ENCODE measurements around the gene SLC6A3.

The SLC6A3 gene

DNA sequence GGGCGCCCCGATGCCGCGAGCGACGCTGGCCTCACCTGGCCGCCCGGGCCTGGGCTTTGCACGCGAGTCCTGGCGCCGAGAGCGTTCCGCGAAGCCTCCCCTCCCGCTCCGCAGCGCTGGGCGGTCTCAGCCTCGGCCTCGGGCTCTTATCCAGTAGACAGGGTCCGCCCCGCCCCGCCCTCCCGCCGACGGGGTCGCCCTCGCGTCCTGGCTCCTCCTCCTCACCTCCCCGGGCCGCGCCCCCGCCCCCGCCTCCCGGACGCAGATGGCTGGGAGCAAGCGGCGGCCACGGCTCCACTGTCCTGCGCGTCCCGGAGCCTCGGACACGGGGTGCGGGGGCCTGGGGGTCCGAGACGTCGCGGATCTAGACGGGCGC lies at the start of gene SLC6A3:
Gene SLC6A3 (minus strand): TSS at position 128 of the 376 bp plus-strand sequence. CDS start 2,243 bp downstream, outside the sequence.
- DNase-seq (ENCODE audit: low read depth in 2 of 2): peak; percentile 9

DNA sequence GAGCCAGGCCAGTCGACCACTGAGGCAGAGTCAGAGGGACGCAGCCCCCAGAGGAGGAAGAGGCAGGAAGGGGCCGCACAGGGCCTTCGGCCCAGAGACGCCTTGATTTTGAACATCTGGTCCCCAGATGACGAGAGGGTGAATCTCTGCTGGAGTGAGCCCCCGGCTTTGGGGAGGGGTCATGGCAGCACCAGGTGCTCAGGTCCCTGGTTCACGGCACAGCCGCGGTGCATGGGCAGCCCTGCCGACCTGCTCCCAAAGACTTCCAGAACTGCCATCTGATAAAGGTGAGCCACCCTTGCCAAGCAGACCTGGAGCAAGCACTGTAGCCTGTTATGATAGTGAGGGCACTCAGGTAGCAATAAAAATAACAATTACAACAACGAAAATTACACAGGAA lies 48.7 kb upstream of the SLC6A3 start:
- DNase-seq (ENCODE audit: low read depth in 2 of 2): no peak

DNA sequence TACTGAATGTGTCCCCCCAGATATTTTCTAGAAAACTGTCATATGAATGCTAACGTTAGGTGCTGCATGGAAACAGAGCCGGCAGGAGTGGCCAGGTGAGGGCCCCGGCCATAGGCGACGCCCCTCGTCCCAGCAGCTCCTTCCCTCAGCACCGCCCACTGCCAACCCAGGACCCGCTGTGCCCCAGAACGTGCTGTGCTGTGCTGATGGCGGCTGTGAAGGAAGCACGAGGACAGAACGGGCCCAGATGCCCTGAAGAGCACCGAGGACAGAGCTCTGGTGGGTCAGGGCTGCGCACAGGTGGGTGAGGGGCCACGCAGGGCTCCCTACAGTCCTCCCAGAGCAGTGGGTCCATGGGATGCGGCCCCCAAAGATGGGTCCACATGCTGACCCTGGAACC lies 48.2 kb upstream of the SLC6A3 start:
- DNase-seq (ENCODE audit: low read depth in 2 of 2): no peak

- DNase-seq (ENCODE audit: low read depth in 2 of 2): no peak
Measured at GRCh38 chr5:1492757-1493156, 47.5 kb upstream of the SLC6A3 start.

- no peak for DNase-seq (ENCODE audit: low read depth in 2 of 2)
Measured at GRCh38 chr5:1490376-1490775, 45.1 kb upstream of the SLC6A3 start.

- no peak for DNase-seq (ENCODE audit: low read depth in 2 of 2)
Measured at GRCh38 chr5:1489754-1490153, 44.5 kb upstream of the SLC6A3 start.

DNA sequence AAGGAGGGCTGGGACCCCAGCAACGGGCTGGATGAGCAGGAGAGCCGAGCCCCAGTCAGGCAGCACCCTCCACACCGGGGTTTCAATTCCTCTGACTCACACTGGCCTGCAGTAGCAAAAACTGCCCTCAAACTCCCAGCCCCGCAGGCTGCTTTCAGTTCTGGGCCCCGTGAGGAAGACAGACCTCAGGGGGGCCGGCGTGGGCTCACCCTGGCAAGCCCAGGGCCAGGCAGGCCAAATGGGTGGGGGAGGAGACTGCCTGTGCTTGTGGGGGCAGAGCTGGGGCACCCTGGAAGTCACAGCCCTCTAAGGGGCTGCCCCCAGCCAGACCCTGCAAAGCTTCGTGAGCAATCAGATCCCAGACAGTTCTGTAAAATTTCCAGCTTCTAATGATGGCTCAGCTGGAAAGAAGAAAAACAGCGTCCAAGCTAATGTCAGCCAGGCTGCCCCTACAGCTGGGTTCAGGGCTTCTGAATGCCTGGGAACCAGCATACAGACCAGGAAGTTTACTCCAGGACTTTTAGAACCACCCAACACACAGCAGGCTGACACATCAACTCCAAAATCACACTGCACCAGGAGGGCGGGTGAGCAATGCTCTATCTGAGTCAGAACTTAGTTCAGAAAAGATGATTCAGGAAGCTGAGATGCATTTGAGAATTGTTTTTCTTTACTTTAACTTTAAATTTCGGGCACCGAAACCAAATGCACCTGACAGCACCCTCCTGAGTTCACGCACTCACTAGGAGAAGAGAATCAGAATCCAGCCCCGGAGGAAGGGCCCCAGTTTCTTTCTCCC lies 43.8 kb upstream of the SLC6A3 start:
- DNase-seq (ENCODE audit: low read depth in 2 of 2): peak; percentile 38 to 43

DNA sequence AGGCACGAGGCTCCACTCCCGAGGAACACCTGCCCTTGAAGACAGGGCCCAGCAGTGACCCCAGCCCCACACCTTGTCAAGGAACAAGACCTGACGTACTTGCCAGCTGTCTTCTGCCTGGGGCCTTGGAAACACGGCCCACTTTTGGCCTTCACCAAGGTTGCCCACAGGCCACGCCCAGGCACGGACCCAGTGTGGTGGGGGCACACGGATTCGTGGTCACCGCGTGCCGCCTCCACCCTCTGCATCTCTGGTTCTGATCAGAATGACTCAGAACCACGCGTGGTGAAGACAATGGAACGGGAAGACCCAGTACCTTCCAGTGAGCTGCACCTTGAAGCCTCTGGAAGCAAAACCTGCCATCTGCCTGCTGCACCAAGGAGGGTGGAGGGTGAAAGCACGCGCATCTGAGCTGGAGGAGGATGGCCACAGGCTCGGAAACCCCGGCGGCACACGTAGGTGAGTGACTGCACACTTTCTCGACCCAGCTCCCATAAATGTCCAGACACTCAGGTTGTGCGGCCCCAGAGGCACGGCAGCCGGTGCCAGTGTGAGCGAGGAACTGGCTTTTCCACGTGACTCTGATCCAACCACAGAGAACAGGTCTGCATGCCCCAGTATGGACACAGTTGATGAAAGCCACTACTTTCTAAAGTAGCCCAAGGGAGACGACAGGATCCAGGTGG lies 42.0 kb upstream of the SLC6A3 start:
- DNase-seq (ENCODE audit: low read depth in 2 of 2): no peak

DNA sequence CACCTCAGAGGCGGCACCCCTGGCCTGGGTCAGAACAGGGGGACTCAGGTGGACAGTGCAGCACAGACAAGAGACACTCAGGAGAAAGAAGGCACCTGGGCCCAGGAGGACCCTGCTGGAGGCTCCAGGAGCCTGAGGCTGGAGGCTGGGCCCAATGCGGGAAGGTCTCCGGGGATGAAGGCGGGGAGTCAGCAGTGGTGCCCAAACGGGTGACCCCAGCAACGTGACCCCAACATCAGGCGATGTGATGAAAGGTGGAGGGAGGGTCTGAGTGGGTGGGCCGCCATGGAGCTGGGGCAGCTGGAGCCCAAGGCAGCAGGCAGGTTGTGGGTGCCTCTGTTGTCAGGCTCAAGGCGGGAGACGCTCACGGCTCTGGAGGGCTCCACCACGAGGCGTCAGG lies 41.0 kb upstream of the SLC6A3 start:
- no peak for DNase-seq (ENCODE audit: low read depth in 2 of 2)

GRCh38 chr5:1485579-1486118 lies 40.4 kb upstream of the SLC6A3 start:
- no peak for DNase-seq (ENCODE audit: low read depth in 2 of 2)

GRCh38 chr5:1484730-1485578 lies 39.7 kb upstream of the SLC6A3 start:
- DNase-seq (ENCODE audit: low read depth in 2 of 2): no peak

GRCh38 chr5:1483856-1484729 lies 38.9 kb upstream of the SLC6A3 start:
- no peak for DNase-seq (ENCODE audit: low read depth in 2 of 2)

DNA sequence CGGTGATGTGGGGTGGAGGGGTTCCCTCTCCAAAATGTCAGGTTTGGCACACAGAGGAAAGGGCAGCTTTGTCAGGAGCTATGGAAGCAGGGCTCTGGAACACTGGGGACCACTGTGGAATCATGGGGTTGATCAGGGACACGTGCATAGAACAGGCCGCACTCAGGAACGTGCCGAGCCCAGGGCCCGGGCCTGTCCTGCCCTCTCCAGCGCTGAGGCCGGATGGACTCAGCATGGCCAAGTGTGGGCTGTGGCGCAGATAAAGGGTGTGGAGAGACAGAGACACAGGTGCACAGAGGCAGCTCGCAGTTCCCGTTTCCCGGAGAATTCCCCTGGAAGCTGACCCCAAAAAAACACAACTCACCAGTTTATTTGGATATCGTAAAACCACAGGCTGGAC lies 37.8 kb upstream of the SLC6A3 start:
- no peak for DNase-seq (ENCODE audit: low read depth in 2 of 2)

DNA sequence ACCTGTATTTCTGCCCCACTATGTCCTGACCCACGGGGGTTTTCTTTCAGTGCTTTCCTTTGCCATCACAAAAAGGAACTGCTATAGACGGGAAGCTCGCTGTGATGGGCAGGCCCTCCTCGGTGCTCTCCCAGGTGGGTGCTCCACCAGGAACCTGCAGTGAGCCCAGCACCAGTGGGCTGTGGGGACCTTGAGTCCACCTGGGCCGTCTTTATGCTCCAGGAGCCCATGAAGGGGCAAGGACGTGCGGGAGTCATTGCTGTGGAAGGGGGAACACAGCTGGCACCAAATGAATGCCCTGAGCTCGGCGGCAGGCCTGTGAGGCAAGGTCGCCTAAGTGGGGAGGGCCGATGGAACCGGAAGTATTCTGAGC lies 36.7 kb upstream of the SLC6A3 start:
- no peak for DNase-seq (ENCODE audit: low read depth in 2 of 2)

DNA sequence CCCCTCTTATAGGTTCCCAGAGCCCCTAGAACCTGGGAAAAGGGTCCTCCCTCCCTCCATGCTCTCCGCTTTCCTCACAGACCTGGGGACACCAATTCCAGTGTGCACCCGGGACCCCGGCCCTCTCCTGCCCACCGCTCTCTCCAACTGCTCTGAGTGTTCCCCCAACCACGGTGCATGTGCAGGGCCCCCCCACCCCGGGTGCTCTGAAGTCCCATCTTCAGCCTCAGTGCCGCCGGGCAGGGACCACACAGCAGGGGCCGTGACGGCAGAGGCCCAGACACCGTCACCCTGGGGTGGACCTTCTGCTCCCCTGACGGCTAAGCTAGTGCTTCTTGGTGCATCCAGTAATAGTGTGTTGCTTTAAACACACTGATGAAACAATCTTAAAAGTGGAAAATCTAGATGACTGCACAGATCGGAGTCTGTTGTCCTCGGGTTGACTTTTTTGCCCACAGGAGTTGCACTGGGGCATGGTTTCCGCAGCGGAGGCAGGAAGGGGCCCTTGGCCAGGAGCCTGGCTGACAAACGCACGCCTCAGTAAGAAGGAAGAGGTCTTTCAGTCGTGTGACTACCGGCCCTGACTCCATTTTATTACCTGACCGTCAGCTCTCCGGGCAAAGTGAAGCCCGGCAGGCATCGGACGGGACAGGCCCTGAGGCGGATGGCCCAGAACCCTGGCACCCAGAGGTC lies 36.2 kb upstream of the SLC6A3 start:
- DNase-seq (ENCODE audit: low read depth in 2 of 2): no peak

- DNase-seq (ENCODE audit: low read depth in 2 of 2): no peak
Measured at GRCh38 chr5:1480806-1481205, 35.6 kb upstream of the SLC6A3 start.

GRCh38 chr5:1480217-1480616 lies 35.0 kb upstream of the SLC6A3 start:
- no peak for DNase-seq (ENCODE audit: low read depth in 2 of 2)

DNA sequence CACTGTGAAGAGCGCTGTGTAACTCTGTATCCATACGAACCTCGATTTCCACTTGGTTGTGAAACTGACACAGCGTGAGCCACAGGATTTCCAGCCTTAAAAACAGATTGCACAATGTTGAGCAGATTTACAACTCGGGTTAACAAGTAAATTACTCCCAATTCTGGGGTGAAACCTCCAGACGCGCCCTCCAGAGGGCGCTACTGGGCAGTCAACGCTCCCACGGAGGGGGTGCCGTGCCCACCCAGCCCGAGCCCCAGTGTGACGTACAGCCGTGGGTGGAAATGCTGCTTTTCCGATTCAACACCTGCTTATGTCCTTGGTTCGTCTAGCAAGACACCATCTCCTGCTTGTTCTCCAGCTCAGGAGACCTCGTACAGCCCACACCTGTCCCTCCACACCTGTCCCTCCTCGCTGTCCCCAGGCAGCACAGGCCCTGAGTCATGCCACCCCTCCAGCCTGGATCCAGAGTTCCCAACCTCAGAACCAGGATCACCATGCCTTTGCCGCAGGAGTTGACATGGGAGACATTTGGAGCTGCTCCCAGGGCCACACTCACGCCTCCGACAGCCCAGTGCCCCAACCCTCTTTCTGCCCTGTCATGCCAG lies 34.4 kb upstream of the SLC6A3 start:
- DNase-seq (ENCODE audit: low read depth in 2 of 2): no peak

DNA sequence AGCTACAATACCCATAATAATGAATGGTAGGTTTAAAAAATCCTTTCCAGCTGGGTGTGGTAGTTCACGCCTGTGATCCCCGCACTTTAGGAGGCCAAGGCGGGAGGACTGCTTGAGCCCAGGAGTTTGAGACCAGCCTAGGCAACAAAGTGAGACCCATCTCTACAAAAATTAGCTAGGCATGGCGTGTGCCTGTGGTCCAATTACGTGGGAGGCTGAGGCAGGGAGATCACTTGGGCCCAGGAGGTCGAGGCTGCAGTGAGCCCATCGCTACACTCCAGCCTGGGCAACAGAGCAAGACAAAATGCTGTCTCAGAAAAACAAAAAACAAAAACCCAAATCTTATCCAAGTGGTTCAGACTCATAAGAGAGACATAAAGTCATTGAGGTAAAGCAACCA lies 33.8 kb upstream of the SLC6A3 start:
- DNase-seq (ENCODE audit: low read depth in 2 of 2): no peak

All from stimulated activated CD4-positive, alpha-beta T cell treated with anti-CD3 and anti-CD28 coated beads, Interleukin-4, amount 100 ng/mL, for 48 hours (primary cell).